ENCODE measurements around the gene KCNC2. TPM values are rescaled to one million over a fixed set of nuclear protein-coding genes. Genes with fewer than 3 reads are reported as not detected.

Gene KCNC2
- total RNA-seq, 2 donors from 2014 or later, result not detected

DNA sequence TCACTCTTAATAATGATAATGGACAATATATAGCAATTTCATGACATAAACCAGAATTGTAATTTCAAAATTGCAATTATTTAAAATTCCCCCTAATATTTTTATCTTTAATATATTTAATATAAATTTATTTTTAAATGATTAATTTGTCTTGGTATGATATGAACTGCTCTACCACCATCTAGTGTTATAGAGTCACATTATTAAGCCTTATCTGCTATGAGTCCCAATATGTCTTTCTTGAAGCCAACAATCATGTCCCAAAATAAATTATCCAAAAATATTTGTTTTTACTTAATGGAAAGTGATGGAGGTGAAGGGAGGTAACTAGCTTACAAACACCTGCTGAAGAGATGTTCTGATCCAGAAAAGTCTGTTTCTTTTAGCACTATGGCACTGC is 151.4 kb downstream of the KCNC2 start:
- Histone ChIP-seq H3K4me1 (no peaks in the 10 kb centered on the region), H3K4me3 (no peak overlapping the region), H3K27me3 (no peaks in the 10 kb centered on the region), H3K27ac (no peak overlapping the region), H3K36me3 (no peaks in the 10 kb centered on the region), H3K9me3 (no peaks in the 10 kb centered on the region)
- TF ChIP-seq, protein P1, sequence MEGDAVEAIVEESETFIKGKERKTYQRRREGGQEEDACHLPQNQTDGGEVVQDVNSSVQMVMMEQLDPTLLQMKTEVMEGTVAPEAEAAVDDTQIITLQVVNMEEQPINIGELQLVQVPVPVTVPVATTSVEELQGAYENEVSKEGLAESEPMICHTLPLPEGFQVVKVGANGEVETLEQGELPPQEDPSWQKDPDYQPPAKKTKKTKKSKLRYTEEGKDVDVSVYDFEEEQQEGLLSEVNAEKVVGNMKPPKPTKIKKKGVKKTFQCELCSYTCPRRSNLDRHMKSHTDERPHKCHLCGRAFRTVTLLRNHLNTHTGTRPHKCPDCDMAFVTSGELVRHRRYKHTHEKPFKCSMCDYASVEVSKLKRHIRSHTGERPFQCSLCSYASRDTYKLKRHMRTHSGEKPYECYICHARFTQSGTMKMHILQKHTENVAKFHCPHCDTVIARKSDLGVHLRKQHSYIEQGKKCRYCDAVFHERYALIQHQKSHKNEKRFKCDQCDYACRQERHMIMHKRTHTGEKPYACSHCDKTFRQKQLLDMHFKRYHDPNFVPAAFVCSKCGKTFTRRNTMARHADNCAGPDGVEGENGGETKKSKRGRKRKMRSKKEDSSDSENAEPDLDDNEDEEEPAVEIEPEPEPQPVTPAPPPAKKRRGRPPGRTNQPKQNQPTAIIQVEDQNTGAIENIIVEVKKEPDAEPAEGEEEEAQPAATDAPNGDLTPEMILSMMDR (IDR thresholded peaks at IDR 0.05), result no peak
- no peak for DNase-seq (ENCODE audit: low spot score)

DNA sequence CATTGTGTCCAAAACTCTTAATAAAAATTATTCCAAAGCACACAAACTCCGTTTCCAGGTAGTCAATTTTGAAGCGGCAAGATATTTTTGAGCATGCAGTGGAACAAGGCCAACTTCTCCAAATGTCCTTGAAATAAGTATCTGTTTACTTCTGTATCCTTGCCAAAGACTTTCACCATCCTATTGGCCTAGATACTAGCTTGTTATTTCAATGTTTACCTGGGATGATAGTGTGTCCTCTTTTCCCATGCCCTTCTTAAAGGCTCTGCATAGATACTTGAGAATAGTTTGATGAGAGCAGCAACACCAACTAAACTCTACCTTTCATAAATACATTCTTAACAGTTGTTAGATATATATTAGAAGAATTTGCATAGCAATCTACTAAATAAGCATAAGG is 160.9 kb downstream of the KCNC2 start:
- Histone ChIP-seq H3K4me3 (no peak overlapping the region), H3K36me3 (no peaks in the 10 kb centered on the region), H3K4me1 (no peaks in the 10 kb centered on the region), H3K27ac (no peak overlapping the region), H3K9me3 (no peaks in the 10 kb centered on the region), H3K27me3 (no peaks in the 10 kb centered on the region)
- no peak for DNase-seq (ENCODE audit: low spot score)
- TF ChIP-seq, protein P1 (IDR thresholded peaks at IDR 0.05), result no peak

GRCh38 chr12:75047885-75048525 is 161.6 kb downstream of the KCNC2 start:
- Histone ChIP-seq H3K4me3 (no peak overlapping the region), H3K4me1 (no peaks in the 10 kb centered on the region), H3K27me3 (no peaks in the 10 kb centered on the region), H3K9me3 (no peaks in the 10 kb centered on the region), H3K36me3 (no peaks in the 10 kb centered on the region), H3K27ac (no peak overlapping the region)
- no peak for DNase-seq (ENCODE audit: low spot score)
- TF ChIP-seq, protein P1 (IDR thresholded peaks at IDR 0.05), result no peak

DNA sequence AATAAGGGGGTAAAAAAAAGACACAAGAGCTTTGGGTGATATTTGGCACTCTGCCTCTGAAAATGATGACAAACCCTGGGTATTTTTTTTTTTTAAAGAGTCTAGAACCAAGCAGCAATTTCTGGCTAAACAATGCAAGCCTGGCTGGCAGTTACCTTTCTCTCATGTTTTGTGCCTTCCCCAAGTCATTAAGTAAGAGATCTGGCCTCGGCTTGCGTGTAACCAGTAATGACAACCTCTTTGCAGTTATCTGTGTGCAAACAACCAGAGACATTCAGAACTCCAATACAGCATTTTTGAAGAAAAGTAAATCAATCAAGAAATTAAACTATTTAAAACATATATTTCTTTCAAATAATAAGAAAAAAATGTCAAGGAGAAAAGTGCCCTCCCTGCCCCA is 167.5 kb downstream of the KCNC2 start:
- TF ChIP-seq, protein P1 (IDR thresholded peaks at IDR 0.05), result no peak
- no peaks in the 10 kb centered on the region for H3K9me3 ChIP-seq
- no peak for DNase-seq (ENCODE audit: low spot score)
- H3K36me3 ChIP-seq, result no peaks in the 10 kb centered on the region
- H3K27me3 ChIP-seq, result no peaks in the 10 kb centered on the region
- H3K4me3 ChIP-seq, result no peak overlapping the region
- H3K4me1 ChIP-seq, result no peaks in the 10 kb centered on the region
- H3K27ac ChIP-seq, result no peak overlapping the region

GRCh38 chr12:75041472-75041871 is 168.2 kb downstream of the KCNC2 start:
- TF ChIP-seq, protein P1 (IDR thresholded peaks at IDR 0.05), result no peak
- Histone ChIP-seq H3K27me3 (no peaks in the 10 kb centered on the region), H3K27ac (no peak overlapping the region)

DNA sequence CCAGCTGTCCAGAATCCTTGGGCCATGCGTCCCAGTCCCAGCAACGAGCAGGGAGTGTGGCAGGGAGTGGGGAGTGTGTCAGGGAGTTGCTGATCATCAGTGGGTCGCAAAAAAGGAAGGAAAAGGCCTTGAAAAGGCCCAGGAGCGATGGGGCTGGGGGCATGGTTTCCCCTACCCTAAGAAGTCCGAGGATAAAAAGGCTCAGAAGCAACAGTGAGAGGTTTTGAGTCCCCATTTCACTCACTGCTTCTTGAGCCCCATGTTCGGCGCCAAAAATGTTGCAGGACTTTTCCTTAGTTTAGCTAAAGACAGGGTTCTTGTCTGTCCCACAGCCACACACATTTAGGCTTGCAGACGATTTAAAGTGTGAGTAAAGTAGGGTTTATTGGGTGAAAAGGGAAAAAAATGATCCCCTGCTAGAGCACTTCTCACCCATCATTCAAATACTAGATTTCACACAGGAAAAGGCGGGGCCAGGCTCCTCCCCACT is 189.5 kb downstream of the KCNC2 start:
- H3K27ac ChIP-seq, result no peak overlapping the region
- no peaks in the 10 kb centered on the region for H3K4me1 ChIP-seq
- H3K4me3 ChIP-seq, result no peak overlapping the region
- DNase-seq (ENCODE audit: low spot score), result no peak
- no peaks in the 10 kb centered on the region for H3K27me3 ChIP-seq
- peaks cover 18 to 66% of the 10 kb centered on the region in 2 donors for H3K9me3 ChIP-seq
- TF ChIP-seq, protein P1 (IDR thresholded peaks at IDR 0.05), result no peak
- H3K36me3 ChIP-seq, result no peaks in the 10 kb centered on the region

More at GRCh38 chr12:75041472-75041871, 168.2 kb downstream of the KCNC2 start:
- Histone ChIP-seq H3K36me3 (no peaks in the 10 kb centered on the region), H3K4me1 (no peaks in the 10 kb centered on the region), H3K4me3 (no peak overlapping the region), H3K9me3 (no peaks in the 10 kb centered on the region)
- no peak for DNase-seq (ENCODE audit: low spot score)
